ENCODE data around the gene RHAG.

The RHAG gene

DNA sequence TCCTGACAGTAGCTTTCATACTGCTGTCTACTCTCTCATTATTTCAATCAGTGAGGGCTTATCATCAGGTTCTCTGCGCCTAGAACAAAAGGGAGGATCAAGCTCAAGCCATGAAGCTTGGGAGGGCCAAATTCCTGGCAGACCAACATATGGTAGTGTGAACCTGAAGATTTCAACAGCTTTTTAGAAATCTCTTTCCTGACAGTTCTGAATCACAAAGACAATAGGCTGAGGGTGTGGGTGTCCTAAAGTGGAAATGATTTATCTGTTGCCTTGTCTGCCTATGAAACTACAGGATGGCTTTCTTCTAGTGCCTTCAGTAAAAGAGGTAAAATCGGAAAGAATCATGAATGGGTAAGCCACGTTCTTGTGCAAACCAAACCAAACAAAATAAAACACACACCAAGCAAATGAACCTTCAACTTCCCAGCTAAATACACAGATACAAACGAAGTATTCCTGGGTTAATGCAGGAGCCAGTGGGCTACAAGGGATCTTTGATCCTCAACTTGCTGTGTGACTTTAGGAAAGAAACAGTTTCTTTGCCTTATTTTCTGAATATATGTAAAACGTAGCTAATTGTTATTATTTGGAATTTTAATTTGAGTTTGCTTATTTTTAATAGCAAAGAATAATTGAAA is 2.7 kb upstream of the RHAG start:
- Histone ChIP-seq H3K4me3 (ENCODE audit: low read depth, low read length) (no peak overlapping the region), H3K36me3 (ENCODE audit: control insufficient read depth in 2 of 2, insufficient read depth in 1 of 2, low read length in 2 of 2) (no peaks in the 10 kb centered on the region), H3K27ac (ENCODE audit: extremely low read depth, low read depth, low read length) (no peak overlapping the region), H3K9me3 (ENCODE audit: control insufficient read depth, insufficient read depth, low read depth, low read length) (no peaks in the 10 kb centered on the region), H3K4me1 (ENCODE audit: control insufficient read depth, insufficient read depth, low read length) (no peaks in the 10 kb centered on the region)
- POLR2A ChIA-PET: no interaction called here
- CTCF ChIA-PET: interaction anchor here (1.9 kb wide), 1 partner anchor 16 kb away, joined by 5 read pairs; no protein-coding TSS in a partner anchor
- TF ChIP-seq ZNF324 (tag by site-specific recombination; IDR thresholded peaks at IDR 0.05) (no peak), GLIS2 (tag by site-specific recombination; IDR thresholded peaks at IDR 0.05) (no peak), ZIC2 (tag by site-specific recombination; IDR thresholded peaks at IDR 0.05) (no peak), ZNF169 (tag by site-specific recombination; IDR thresholded peaks at IDR 0.05) (no peak), KLF16 (tag by site-specific recombination; IDR thresholded peaks at IDR 0.05) (no peak), ZNF140 (tag by site-specific recombination; IDR thresholded peaks at IDR 0.05) (no peak), ZNF621 (tag by site-specific recombination; IDR thresholded peaks at IDR 0.05) (no peak), ZNF175 (tag by site-specific recombination; IDR thresholded peaks at IDR 0.05) (no peak), SETDB1 (IDR thresholded peaks at IDR 0.05; ENCODE audit: insufficient read length, low read length) (no peak), SP2 (tag by site-specific recombination; IDR thresholded peaks at IDR 0.05) (no peak), ZSCAN30 (tag by site-specific recombination; IDR thresholded peaks at IDR 0.05) (no peak), ZNF302 (tag by site-specific recombination; IDR thresholded peaks at IDR 0.05; ENCODE audit: low read depth) (no peak), ZNF223 (tag by site-specific recombination; IDR thresholded peaks at IDR 0.05) (no peak), ZNF701 (tag by site-specific recombination; IDR thresholded peaks at IDR 0.05) (no peak), ZBTB21 (tag by site-specific recombination; IDR thresholded peaks at IDR 0.05) (no peak), ZNF146 (tag by site-specific recombination; IDR thresholded peaks at IDR 0.05) (no peak), GFI1B (tag by site-specific recombination; IDR thresholded peaks at IDR 0.05) (no peak), FEZF1 (tag by site-specific recombination; IDR thresholded peaks at IDR 0.05) (no peak), ZNF473 (tag by site-specific recombination; IDR thresholded peaks at IDR 0.05) (no peak)
- TF ChIP-seq, protein P1, sequence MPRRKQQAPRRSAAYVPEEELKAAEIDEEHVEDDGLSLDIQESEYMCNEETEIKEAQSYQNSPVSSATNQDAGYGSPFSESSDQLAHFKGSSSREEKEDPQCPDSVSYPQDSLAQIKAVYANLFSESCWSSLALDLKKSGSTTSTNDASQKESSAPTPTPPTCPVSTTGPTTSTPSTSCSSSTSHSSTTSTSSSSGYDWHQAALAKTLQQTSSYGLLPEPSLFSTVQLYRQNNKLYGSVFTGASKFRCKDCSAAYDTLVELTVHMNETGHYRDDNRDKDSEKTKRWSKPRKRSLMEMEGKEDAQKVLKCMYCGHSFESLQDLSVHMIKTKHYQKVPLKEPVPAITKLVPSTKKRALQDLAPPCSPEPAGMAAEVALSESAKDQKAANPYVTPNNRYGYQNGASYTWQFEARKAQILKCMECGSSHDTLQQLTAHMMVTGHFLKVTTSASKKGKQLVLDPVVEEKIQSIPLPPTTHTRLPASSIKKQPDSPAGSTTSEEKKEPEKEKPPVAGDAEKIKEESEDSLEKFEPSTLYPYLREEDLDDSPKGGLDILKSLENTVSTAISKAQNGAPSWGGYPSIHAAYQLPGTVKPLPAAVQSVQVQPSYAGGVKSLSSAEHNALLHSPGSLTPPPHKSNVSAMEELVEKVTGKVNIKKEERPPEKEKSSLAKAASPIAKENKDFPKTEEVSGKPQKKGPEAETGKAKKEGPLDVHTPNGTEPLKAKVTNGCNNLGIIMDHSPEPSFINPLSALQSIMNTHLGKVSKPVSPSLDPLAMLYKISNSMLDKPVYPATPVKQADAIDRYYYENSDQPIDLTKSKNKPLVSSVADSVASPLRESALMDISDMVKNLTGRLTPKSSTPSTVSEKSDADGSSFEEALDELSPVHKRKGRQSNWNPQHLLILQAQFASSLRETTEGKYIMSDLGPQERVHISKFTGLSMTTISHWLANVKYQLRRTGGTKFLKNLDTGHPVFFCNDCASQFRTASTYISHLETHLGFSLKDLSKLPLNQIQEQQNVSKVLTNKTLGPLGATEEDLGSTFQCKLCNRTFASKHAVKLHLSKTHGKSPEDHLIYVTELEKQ (tag by site-specific recombination; IDR thresholded peaks at IDR 0.05; ENCODE audit: borderline replicate concordance): no peak

DNA sequence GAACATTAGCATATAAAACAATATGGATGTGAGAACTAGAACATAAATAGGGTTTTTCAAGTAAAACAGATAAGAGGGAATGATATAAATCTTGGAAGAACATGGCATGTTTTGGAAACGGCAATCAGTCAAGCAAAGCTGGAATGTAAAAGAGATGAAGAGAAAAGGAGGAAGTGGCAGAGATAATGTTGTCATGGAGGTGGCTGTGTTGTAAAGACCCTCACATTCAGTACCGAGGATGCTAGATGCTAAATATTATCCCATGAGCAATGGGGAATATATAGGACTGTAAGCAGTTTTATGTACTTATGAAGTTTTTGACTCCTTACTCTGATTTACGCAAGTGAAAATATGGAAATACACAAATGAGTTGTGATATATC is 702 bp upstream of the RHAG start:
- no peaks in the 10 kb centered on the region for H3K9me3 ChIP-seq (ENCODE audit: control insufficient read depth, insufficient read depth, low read depth, low read length)
- H3K4me3 ChIP-seq (ENCODE audit: low read depth, low read length): no peak overlapping the region
- H3K4me1 ChIP-seq (ENCODE audit: control insufficient read depth, insufficient read depth, low read length): no peaks in the 10 kb centered on the region
- ChIA-PET POLR2A (no interaction called here), CTCF (interaction anchor here (1.0 kb wide), 2 partner anchors 14 to 105 kb away, joined by 4 read pairs; no protein-coding TSS in a partner anchor)
- H3K27ac ChIP-seq (ENCODE audit: extremely low read depth, low read depth, low read length): no peak overlapping the region
- no peaks in the 10 kb centered on the region for H3K36me3 ChIP-seq (ENCODE audit: control insufficient read depth in 2 of 2, insufficient read depth in 1 of 2, low read length in 2 of 2)
- TF ChIP-seq SP7 (tag by site-specific recombination; IDR thresholded peaks at IDR 0.05) (no peak), SCRT1 (tag by site-specific recombination; IDR thresholded peaks at IDR 0.05; ENCODE audit: borderline replicate concordance) (no peak), ZNF521 (tag by site-specific recombination; IDR thresholded peaks at IDR 0.05) (no peak), ZNF658 (tag by site-specific recombination; IDR thresholded peaks at IDR 0.05) (no peak), ZNF155 (tag by site-specific recombination; IDR thresholded peaks at IDR 0.05) (no peak), ZBTB1 (tag by site-specific recombination; IDR thresholded peaks at IDR 0.05) (no peak), ZNF350 (tag by site-specific recombination; IDR thresholded peaks at IDR 0.05) (no peak), ZNF560 (tag by site-specific recombination; IDR thresholded peaks at IDR 0.05; ENCODE audit: borderline replicate concordance) (no peak)
- TF ChIP-seq, protein P2, sequence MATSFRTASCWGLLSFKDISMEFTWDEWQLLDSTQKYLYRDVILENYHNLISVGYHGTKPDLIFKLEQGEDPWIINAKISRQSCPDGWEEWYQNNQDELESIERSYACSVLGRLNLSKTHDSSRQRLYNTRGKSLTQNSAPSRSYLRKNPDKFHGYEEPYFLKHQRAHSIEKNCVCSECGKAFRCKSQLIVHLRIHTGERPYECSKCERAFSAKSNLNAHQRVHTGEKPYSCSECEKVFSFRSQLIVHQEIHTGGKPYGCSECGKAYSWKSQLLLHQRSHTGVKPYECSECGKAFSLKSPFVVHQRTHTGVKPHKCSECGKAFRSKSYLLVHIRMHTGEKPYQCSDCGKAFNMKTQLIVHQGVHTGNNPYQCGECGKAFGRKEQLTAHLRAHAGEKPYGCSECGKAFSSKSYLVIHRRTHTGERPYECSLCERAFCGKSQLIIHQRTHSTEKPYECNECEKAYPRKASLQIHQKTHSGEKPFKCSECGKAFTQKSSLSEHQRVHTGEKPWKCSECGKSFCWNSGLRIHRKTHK (tag by site-specific recombination; IDR thresholded peaks at IDR 0.05): no peak
- TF ChIP-seq, protein P3, sequence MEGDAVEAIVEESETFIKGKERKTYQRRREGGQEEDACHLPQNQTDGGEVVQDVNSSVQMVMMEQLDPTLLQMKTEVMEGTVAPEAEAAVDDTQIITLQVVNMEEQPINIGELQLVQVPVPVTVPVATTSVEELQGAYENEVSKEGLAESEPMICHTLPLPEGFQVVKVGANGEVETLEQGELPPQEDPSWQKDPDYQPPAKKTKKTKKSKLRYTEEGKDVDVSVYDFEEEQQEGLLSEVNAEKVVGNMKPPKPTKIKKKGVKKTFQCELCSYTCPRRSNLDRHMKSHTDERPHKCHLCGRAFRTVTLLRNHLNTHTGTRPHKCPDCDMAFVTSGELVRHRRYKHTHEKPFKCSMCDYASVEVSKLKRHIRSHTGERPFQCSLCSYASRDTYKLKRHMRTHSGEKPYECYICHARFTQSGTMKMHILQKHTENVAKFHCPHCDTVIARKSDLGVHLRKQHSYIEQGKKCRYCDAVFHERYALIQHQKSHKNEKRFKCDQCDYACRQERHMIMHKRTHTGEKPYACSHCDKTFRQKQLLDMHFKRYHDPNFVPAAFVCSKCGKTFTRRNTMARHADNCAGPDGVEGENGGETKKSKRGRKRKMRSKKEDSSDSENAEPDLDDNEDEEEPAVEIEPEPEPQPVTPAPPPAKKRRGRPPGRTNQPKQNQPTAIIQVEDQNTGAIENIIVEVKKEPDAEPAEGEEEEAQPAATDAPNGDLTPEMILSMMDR (tag by site-specific recombination; IDR thresholded peaks at IDR 0.05): no peak
- TF ChIP-seq, protein P4, sequence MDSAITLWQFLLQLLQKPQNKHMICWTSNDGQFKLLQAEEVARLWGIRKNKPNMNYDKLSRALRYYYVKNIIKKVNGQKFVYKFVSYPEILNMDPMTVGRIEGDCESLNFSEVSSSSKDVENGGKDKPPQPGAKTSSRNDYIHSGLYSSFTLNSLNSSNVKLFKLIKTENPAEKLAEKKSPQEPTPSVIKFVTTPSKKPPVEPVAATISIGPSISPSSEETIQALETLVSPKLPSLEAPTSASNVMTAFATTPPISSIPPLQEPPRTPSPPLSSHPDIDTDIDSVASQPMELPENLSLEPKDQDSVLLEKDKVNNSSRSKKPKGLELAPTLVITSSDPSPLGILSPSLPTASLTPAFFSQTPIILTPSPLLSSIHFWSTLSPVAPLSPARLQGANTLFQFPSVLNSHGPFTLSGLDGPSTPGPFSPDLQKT (IDR thresholded peaks at IDR 0.05; ENCODE audit: borderline replicate concordance, low read depth, low read length): no peak

Measured in HEK293 (cell line).